Measurements from ENCODE around the gene SEC16A.

GRCh38 chr9:136474974-136475865, 7.6 kb downstream of the SEC16A start:
- TF ChIP-seq CTCF (IDR thresholded peaks at IDR 0.05) = no peak
- TF ChIP-seq POLR2A (IDR thresholded peaks at IDR 0.05) = no peak
- TF ChIP-seq POLR2AphosphoS5 (IDR thresholded peaks at IDR 0.05) = no peak
